GM19468 (cell line): ENCODE measurements around the gene SYNPR.
"Not testable (repeated sequence)": the region's sequence is repeated elsewhere in the genome, so short reads cannot be mapped to it uniquely, and the experiment has no call there.

Experiments
- ATAC-seq: cut with Tn5 transposase; IDR thresholded peaks from one replicate; pipeline ENCODE4 v1.9.1; 2021; ENCODE audit warnings: mild to moderate bottlenecking, moderate library complexity, moderate number of reproducible peaks; ENCODE audit not compliant: unreplicated experiment; ENCODE audit errors: extremely low read depth

Gene SYNPR

DNA sequence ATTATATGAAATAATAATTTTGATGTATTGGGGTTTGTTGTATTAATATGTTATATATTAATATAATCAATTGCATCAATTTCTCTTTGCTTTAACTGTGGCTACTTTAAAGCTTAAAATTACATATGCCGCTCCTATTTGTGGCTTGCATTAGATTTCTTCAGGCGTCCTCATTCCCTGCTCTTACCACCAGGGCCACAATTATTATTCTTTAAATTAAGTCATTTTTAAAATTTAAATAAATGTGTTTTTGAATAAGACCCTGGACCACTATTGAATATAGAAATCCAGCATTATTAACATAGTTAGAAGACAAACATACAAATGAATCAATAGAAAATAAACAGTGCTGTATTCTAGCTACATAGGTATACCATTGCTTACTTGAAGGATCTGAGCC, 318.9 kb downstream of the SYNPR start:
- no peak for ATAC-seq

DNA sequence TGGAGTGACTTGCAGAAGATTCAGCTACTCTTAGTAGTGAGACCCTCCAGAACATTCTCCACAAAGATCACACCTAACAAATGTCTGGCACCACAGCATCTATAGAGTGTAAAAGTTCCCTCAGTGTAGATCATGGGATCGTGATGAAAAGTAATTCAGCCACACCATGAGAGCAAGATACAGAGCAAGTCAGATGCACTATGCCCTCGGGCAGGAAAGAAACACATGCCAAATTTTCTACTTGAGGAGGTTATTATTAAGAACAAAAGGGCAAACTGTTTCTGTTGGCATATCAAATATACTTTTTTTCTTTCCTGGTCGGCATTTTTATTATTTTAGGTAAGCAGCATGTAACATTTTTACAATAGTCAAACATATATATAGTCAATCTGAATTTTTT, 329.6 kb downstream of the SYNPR start:
- no peak for ATAC-seq

DNA sequence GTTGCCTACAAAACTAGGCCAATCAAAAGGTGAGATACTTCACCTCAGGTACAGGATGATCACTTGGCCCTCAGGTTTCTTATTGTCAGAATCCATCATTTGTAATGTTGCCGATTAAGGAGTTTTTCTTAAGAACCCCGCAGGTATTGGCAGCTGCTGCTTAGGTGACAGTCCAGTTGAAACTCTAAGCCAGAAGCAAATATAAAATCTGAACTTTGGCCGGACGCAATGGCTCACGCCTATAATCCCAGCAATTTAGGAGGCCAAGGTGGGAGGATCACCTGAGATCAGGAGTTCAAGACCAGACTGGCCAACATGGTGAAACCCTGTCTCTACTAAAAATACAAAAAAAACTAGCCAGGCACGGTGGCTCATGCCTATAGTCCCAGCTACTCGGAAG, 331.3 kb downstream of the SYNPR start:
- no peak for ATAC-seq

DNA sequence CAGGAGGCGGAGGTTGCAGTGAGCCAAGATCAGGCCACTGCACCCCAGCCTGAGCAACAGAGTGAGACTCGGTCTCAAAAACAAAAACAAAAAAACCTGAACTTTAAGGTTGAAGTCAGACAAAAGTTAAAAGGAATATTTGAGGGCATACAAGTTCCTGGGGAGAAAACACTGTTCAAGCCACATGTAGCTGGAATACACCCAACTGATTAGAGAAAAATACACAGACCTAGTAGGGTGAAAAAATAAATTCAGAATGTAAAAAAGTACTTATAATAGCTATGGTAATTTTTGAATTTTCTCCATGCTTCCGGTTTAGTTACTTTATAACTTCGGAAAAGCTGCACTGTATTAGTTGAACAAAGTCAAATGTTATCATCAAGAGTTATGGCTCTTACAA, 331.7 kb downstream of the SYNPR start:
- no peak for ATAC-seq

DNA sequence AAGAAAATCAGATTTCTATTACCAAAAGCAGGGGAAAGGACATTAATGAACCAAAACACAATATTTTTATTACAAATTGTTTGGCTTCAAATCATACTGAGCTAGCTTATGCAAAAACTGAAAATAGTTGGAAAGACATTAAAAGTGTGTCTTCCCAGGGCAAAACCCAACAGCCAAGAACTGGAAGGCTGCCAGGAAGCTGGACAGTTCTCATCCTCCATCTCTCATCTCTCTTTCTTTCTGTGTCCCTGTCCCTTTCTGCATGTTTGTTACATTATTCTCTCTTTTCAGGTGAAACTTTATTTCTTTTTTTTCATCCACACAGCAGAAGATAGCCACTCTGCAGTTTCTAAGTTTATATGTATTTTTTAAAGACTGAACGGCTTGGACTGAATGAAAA, 333.3 kb downstream of the SYNPR start:
- no peak for ATAC-seq

DNA sequence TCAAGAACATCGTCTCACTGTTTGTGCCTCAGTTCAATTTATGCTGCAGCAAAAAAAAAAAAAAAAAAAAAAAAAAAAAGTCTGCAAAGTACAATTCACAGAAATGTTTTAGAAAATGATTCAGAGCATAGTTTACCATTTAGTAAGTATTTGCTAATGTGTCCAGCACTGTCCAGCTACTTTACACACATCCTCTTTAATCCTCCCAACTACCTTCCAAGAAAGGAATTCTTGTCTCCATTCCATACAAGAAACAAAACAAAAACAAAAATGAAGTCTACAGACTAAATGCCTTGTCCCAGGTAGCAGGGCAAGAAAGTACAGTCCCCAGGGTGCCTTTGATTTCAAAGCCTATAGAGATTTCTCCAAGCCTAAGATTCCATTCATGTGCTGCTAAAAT, 335.5 kb downstream of the SYNPR start:
- no peak for ATAC-seq

DNA sequence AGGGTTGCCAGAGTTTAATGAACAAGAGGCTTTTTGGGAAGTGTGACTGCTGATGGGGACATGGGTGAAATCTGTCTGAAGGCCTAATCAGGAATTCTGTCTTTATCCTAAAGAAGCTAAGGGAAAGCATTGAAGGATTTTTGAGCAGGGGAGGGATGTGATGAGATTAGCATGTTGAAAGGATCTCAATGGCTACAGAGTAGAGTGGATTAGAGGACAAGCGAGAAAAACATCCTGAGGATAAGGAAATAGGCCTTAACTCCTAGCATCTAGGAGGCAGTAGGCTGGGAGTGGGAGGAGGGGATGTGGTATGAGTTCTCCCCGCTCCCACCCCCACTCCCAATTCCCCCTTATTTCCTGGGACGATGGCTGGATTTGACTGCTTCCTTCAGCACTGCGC, 339.3 kb downstream of the SYNPR start:
- no peak for ATAC-seq

DNA sequence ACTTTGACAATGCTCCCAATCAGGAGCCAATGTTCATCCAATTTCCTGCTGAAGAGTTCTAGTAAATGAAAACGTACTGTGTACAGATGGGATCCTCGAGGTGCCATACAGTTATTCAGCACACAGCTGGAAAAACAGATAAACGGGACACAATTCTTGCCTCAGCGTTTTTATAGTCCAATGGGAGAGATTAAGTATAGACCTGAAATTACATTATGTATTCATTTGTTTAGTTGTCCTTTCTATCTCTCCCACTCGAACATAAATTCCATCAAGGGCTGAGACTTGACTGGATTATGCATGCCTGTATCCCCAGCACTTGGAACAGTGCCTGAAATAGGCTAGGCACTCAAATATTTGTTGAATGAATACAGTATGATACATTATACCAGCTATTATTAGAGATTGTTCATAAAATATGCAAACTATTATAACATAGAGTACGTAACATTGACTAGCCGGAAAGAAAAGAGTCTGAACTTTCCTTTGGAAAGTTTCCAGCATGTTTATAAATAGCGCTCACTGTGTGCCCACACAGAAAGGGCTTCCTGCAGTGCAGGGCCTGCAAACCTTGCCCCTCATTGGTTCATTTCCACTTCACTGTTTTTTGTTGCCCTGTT, 346.9 kb downstream of the SYNPR start:
- no peak for ATAC-seq

DNA sequence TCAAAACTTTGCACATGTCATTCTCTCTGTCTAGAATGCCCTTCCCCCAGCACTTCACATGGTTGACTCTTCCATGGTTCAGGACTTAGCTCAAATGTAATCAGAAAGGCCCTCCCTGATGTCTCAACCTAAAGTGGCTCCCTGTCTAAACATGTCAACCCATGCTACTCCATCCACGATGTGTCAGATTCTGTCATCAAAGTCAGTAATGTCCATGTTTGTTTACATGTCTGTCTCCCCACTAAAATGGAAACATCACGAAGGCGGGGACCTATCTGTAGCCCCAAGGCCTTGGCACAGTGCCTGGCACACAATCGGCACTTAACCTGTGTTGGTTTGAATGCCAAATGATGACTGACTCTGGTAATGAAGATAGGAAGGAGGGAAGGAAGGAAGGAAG, 353.6 kb downstream of the SYNPR start:
- no peak for ATAC-seq

DNA sequence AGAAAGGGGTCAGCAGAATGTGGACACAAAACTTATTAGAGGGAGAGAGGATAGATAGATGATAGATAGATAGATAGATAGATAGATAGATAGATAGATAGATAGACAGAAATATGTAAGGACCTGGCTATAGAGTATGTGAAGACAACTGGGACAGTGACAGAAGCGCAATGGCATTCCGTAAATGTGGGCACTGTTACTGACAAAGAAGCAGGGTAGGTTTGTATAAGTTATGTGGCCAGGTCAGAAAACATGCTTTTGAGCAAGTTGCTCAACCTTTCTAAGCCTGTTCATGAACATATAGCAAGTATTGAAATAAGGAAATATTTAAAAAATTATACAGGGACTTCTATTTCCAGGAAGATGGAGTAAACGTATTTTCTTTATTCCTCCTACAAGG, 357.1 kb downstream of the SYNPR start:
- no peak for ATAC-seq

DNA sequence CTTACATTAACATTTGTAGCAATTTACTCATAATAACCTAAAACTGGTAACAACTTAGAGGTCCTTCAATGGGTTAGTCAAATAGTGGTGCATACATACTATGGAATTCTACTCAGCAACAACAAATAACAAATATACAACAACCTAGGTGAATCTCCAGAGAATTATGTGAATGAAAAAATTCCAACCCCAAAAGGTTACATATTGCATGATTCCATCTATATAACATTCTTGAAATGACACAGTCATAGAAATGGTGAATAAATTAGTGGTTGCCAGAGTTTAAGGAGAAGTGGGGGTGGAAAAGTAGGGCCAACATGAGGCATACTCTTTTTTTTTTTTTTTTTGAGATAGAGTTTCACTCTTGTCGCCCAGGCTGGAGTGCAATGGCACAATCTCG, 361.7 kb downstream of the SYNPR start:
- ATAC-seq, result no peak

DNA sequence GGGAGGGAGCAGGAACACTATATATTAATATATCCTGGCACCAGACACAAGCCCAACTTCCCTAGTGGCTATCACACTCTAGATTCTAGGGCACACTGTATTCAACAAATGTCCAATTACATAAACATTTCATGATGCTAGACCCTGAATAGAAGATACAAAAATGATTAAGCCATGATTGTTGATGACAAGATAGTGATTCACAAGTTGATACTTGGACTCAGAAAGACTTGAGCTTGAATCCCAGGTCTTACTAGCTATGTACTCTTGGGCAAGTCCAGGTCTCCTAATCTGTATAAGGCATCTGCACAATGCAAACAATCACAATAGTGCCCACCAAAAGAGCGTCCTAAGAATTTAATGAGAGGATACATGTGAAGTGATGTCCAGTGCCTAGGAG, 364.4 kb downstream of the SYNPR start:
- ATAC-seq, result no peak

DNA sequence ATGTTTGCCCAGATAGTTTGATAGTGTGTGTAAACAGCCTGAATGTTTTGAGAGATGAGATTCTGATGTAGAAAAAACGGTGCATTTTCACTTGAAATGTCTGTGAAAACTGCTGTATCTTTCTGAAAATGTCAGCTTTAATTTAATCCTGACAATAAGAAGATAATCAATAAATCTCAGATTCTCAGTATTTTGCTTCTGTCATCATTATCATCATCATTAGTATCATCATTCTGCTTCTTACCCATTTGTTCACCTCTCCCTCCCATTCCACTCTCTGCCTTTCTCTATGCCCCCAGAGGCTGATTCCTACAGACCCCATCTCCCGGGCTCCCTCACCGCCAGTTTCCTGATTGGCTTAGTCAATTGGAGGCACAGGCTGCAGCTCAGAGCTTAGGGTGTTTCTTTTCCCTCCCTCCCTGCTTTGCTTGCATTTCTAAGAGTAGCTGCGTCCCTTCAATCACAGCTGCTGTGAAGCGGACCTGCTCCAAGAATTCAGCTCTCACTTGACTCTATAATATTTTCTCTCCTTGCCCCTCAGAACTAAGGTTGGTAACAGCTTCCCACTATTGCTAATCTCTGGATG, 366.2 kb downstream of the SYNPR start:
- ATAC-seq, result no peak

DNA sequence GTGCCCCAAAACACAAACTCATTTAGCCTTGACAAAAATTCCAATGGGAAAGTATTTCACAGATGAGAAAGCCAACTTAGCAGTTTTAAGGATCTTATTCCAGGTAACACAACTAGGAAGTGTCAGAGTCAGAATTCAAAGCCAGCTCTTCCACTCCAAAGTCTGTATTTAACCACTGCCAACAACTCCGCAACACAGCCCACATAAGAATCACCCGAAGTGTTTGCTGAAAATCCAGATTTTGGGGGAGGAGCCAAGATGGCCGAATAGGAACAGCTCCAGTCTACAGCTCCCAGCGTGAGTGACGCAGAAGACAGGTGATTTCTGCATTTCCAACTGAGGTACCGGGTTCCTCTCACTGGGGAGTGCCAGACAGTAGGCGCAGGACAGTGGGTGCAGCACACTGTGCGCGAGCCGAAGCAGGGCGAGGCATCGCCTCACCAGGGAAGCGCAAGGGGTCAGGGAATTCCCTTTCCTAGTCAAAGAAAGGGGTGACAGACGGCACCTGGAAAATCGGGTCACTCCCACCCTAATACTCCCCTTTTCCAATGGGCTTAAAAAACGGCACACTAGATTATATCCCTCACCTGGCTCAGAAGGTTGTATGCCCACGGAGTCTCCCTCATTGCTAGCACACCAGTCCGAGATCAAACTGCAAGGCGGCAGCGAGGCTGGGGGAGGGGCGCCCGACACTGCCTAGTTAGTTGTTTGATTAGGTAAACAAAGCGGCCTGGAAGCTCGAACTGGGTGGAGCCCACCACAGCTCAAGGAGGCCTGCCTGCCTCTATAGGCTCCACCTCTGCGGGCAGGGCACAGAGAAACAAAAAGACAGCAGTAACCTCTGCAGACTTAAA, 367.0 kb downstream of the SYNPR start:
- not testable (repeated sequence) for ATAC-seq

DNA sequence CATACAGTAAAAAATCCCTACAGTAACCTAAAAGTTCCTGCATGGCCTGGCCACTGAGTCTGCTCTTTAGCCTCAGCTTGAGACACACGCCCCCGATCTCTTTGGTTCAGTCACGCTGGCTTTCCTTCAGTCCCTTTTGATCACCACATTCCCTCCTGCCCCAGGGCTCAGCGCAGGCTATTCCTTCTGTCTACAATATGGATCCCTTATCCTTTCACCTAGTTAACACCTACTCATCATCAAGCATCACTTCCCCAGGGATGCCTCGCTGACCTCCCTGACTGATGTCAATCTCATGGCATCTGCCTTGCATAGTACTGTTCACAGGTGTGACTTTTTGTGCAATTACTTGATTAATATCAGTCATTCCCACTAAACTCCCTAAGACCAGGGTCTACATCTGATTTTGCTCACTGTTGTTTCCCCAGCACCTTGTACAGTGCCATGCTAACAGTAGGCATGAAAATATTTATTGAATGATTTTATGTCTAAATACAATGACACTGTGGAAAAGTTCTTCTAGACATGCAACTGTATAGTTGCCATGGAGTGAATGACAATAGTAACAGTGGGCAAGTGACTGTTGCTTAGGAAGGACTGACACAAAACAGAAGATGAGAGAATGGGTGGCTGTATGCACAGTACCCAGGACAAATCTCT, 374.1 kb downstream of the SYNPR start, which contains the start of gene SNTN:
Gene SNTN, plus strand, starts transcription at position 610 of the 660 bp plus-strand sequence. Its CDS starts 13 bp downstream, at position 623.
- no peak for ATAC-seq

DNA sequence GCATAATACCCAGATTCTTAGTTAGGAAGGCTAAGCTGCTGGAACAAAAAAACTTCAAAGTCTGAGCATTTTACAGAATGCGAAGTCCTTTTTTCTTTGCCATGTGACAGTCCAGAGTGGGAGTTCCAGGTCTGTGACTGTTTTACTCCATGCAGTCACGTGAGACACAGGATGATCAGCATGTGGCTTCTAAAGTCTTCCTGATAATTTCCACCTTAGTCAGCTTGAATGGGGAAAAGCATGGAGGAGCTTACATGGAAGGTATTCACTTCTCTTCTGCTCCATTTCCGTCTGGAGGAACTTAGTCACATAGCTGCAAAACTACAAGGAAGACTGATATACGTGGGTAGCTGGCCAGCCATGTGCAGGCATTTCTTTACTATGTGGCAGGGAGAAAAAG, 376.1 kb downstream of the SYNPR start:
- no peak for ATAC-seq

DNA sequence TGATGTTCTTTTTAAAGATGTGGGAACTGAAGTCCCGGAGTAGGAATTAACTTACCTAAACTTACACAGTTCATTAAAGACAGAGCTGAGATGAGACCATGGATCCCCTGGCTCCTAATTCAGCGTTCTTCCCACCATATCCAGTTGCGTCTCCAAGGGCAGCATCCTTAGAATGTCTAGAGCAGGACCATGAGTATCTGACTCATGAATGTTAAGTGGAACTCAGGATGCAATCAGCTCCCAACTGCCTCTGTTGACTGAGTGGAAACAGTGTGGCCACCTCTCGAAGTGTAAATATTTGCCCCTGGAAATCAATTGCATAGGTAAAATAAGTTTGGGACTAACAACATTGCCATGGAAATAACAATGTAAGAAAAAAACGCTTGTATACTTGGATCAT, 376.8 kb downstream of the SYNPR start:
- no peak for ATAC-seq

DNA sequence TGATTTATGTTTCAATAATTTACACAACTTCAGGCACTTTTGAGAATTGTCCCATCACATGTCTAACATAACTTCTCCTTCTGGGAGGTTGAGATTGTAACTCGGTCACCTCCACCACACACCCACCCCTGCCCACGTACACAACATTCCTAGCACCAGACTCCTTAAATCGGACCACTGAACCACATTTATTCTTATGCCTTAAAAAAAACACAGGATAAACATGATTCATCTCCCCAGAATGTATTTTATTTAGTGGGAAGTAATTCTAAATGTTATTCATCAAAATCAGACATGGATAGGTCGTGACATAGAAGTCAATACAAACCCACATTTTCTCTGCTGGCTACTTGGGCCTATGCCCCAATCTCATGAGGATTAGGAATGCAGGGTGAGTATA, 377.4 kb downstream of the SYNPR start:
- ATAC-seq, result no peak

DNA sequence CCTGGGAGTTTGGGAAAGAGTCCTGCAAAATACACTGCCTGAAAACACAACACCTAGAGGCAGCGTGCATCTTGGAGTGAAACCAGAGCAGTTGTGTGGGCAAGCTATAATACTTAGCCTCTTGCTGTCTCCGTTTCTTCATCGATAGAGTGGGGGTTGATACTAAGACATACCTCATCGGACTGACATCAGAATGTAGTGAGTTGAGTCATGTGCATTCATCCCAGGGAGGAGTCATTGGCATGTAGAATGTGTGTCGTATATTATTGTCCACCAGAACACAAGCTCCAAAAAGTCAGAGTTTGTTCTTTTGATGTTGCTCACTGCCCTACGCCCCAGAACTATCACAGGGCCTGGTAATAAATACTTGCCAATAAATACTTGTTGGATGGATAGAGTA, 378.7 kb downstream of the SYNPR start:
- no peak for ATAC-seq

DNA sequence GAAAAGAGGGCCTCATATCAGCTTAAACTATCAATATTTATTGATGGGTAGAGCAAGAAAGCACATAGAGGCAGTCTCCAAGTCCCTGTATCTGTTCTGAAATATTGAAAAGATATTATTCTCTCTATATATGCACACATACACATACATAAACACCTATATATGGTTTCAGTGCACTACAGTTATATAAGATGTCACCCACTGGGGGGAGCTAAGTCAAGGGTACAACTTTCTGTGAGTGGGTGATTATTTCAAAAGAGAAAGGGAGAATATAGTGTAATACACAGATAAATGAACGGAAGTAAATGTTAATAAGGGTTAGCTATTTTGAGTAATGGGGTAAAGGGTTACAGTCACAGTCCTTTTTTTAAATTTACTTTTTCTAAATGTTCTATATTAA, 383.1 kb downstream of the SYNPR start:
- no peak for ATAC-seq

DNA sequence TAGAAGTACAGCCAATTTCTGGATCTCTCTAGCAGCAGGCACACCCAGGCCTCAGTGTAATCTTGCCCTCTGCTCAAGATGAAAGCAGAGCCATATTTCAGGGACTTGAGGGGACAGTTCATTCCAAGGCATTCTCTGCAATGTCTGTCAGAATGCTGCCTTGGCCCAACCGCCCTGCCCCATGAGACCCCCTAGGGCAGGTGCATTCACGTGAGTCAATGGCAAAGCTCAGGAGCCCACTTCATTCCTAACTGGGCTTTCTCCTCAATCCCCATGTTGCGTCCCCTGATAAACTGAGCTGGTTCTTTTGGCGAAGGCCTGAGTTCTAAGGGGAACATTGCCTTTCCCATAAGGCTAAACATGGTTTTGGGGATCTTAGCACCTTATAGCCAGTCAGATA, 383.9 kb downstream of the SYNPR start:
- no peak for ATAC-seq
